ENCODE results near the gene SFXN1.
A peak's percentile ranks its signal among the peaks of the same experiment; 100 is the strongest.
"Not testable (repeated sequence)": the region's sequence is repeated elsewhere in the genome, so short reads cannot be mapped to it uniquely, and the experiment has no call there.

SFXN1 gene

DNA sequence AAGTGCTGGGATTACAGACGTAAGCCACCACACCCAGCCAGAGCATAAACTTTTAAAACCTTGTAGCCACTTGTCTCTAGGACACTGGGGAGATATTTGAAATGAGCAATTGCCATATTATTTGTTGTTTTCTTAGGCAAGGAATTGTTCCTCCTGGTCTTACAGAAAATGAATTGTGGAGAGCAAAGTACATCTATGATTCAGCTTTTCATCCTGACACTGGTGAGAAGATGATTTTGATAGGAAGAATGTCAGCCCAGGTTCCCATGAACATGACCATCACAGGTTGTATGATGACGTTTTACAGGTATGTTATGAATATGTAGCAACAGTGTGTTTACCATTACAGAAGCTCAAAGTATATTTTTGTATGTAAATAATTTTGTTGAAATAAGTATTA, 30.5 kb downstream of the SFXN1 start:
- ATAC-seq: no peak
- H3K4me1 Mint-ChIP-seq: peaks cover 8% of the 10 kb centered on the region
- H3K36me3 Mint-ChIP-seq: peaks cover 60% of the 10 kb centered on the region
- no peaks in the 10 kb centered on the region for H3K27me3 Mint-ChIP-seq
- no peak overlapping the region for H3K27ac Mint-ChIP-seq
- H3K4me3 Mint-ChIP-seq: no peak overlapping the region
- no peaks in the 10 kb centered on the region for H3K9me3 Mint-ChIP-seq

GRCh38 chr5:175513297-175513696, 34.9 kb downstream of the SFXN1 start:
- Mint-ChIP-seq H3K27ac (no peak overlapping the region), H3K27me3 (no peaks in the 10 kb centered on the region), H3K4me1 (peaks cover 10% of the 10 kb centered on the region), H3K9me3 (peaks cover 4% of the 10 kb centered on the region), H3K4me3 (no peak overlapping the region), H3K36me3 (peaks cover 83% of the 10 kb centered on the region)
- ATAC-seq: no peak

DNA sequence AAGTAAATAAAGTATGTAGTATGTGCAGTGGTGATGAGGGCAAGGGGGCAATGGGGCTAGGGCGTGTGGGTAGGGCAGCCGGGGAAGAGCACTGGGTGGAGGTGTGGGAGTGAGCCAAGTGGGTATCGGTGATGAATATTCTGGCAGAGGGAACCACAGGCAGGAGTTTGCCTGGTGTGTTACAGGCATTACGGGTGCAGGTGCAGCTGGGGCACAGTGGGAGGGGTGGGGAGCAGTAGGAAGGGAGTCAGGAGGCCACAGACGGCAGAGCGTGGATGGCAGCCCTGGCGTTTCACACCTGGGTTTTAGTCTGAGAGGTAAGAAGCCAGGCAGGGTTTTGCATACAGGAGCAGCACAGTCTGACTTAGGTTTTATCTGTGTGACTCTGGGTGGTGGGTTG, 35.4 kb downstream of the SFXN1 start:
- Mint-ChIP-seq H3K9me3 (peaks cover 6% of the 10 kb centered on the region), H3K36me3 (peaks cover 88% of the 10 kb centered on the region), H3K4me3 (no peak overlapping the region), H3K4me1 (peaks cover 10% of the 10 kb centered on the region), H3K27me3 (no peaks in the 10 kb centered on the region), H3K27ac (no peak overlapping the region)
- no peak for ATAC-seq

DNA sequence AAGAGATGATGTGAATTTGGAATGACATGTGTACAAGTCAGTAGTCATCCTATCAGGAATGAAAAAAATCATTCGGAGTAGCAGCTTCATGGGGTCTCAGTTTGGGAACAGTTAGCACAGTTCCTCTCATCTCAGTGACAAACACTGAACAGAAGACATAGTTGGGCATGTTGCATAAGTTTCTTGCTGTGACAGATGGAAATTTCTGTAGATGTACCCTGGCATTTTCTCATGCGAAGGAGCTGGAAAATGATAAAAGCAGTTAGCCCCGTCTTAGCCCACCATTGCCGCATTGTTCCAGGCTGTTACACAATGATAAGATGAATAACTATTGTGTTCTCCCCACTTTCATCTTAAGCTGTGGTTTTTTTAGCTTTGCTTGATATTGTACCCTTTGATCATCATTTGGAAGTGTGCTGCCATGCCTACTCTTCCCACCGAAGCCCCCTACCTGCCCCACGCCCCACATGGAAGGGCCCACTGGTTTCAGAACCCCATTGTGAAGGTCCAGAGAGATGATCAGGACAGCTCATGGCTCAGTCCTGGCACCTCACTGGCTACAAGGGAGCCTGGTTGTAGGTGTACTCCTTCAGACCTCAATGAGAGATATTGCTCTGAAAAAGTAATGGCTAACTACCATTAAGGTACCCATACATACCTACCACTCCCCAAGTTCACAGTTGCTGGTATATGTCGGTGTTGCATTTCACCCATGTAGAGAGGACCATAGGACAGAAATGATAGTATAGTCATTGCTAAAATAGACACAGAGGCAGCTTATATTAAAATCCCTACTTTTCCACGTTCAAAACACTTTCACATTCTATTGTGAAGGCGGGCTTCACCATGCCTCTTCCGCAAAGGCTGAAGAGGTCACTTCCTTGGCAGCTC, 38.8 kb downstream of the SFXN1 start:
- Mint-ChIP-seq H3K27ac (peak overlapping the region; percentile 74), H3K4me3 (peak overlapping the region; percentile 13), H3K4me1 (peaks cover 10% of the 10 kb centered on the region)

GRCh38 chr5:175517824-175518450, 39.6 kb downstream of the SFXN1 start:
- Mint-ChIP-seq H3K27ac (peak overlapping the region; percentile 74), H3K4me3 (no peak overlapping the region), H3K4me1 (peaks cover 10% of the 10 kb centered on the region), H3K27me3 (no peaks in the 10 kb centered on the region), H3K9me3 (peaks cover 6% of the 10 kb centered on the region), H3K36me3 (peaks cover 86% of the 10 kb centered on the region)
- peak; percentile 88 for ATAC-seq

More for the DNA sequence above, 38.8 kb downstream of the SFXN1 start:
- Mint-ChIP-seq H3K36me3 (peaks cover 89% of the 10 kb centered on the region), H3K27me3 (no peaks in the 10 kb centered on the region), H3K9me3 (peaks cover 6% of the 10 kb centered on the region)
- no peak for ATAC-seq

- Mint-ChIP-seq H3K27me3 (no peaks in the 10 kb centered on the region), H3K4me1 (peaks cover 10% of the 10 kb centered on the region), H3K36me3 (peaks cover 80% of the 10 kb centered on the region), H3K27ac (no peak overlapping the region), H3K4me3 (no peak overlapping the region), H3K9me3 (peaks cover 6% of the 10 kb centered on the region)
- no peak for ATAC-seq
Observed at GRCh38 chr5:175519006-175519405, 40.6 kb downstream of the SFXN1 start.

- no peak overlapping the region for H3K4me3 Mint-ChIP-seq
- peaks cover 80% of the 10 kb centered on the region for H3K36me3 Mint-ChIP-seq
- no peak overlapping the region for H3K27ac Mint-ChIP-seq
- H3K27me3 Mint-ChIP-seq: no peaks in the 10 kb centered on the region
- H3K4me1 Mint-ChIP-seq: peaks cover 10% of the 10 kb centered on the region
- H3K9me3 Mint-ChIP-seq: peaks cover 6% of the 10 kb centered on the region
- no peak for ATAC-seq
Observed at GRCh38 chr5:175520321-175520720, 42.0 kb downstream of the SFXN1 start.

DNA sequence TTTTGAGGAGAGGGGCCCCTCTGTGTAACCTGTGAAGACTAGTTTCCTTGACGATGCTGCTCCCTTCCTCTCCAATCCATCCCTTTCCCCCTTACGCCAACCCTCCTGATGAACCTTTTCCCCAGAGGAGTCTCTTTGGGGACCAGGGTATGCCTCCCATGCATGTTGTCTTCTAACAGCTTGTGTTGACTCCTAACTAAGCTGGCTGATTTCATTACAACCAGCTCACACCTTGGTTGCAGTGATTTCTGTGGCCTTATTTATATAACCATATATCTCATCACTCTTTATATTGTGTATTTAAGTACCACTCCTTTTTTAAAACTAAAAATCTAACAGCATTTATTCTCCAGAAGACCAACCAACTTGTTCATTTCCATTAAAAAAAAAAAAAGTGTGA, 42.5 kb downstream of the SFXN1 start:
- Mint-ChIP-seq H3K4me3 (no peak overlapping the region), H3K27me3 (no peaks in the 10 kb centered on the region), H3K9me3 (peaks cover 6% of the 10 kb centered on the region), H3K4me1 (peaks cover 10% of the 10 kb centered on the region), H3K27ac (no peak overlapping the region), H3K36me3 (peaks cover 75% of the 10 kb centered on the region)
- no peak for ATAC-seq

GRCh38 chr5:175521313-175521833, 43.0 kb downstream of the SFXN1 start:
- no peak for ATAC-seq
- Mint-ChIP-seq H3K4me1 (peaks cover 10% of the 10 kb centered on the region), H3K4me3 (no peak overlapping the region), H3K27ac (no peak overlapping the region), H3K27me3 (no peaks in the 10 kb centered on the region), H3K9me3 (peaks cover 6% of the 10 kb centered on the region), H3K36me3 (peaks cover 75% of the 10 kb centered on the region)

- ATAC-seq: no peak
- H3K27ac Mint-ChIP-seq: no peak overlapping the region
- no peak overlapping the region for H3K4me3 Mint-ChIP-seq
- peaks cover 3% of the 10 kb centered on the region for H3K9me3 Mint-ChIP-seq
- H3K27me3 Mint-ChIP-seq: no peaks in the 10 kb centered on the region
- H3K36me3 Mint-ChIP-seq: peaks cover 64% of the 10 kb centered on the region
- no peaks in the 10 kb centered on the region for H3K4me1 Mint-ChIP-seq
Observed at GRCh38 chr5:175523292-175523691, 44.9 kb downstream of the SFXN1 start.

- H3K9me3 Mint-ChIP-seq: no peaks in the 10 kb centered on the region
- no peaks in the 10 kb centered on the region for H3K4me1 Mint-ChIP-seq
- no peak overlapping the region for H3K4me3 Mint-ChIP-seq
- ATAC-seq: no peak
- H3K27ac Mint-ChIP-seq: no peak overlapping the region
- no peaks in the 10 kb centered on the region for H3K27me3 Mint-ChIP-seq
- peaks cover 61% of the 10 kb centered on the region for H3K36me3 Mint-ChIP-seq
Observed at GRCh38 chr5:175524211-175524610, 45.9 kb downstream of the SFXN1 start.

DNA sequence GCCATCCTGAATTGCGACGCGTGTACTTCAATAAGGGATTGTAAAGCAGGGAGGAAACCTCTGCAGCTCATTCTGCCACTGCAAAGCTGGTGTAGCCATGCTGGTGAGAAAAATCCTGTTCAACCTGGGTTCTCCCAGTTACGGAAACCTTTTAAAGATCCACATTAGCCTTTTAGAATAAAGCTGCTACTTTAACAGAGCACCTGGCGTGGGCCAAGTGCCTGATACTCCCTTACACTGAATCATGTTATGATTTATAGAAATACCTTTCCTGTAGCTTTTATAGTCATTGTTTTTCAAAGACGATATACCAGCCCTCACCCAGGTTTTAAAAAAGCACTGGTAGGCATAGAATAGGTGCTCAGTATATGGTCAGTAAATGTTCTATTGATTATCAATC, 48.3 kb downstream of the SFXN1 start:
- H3K4me3 Mint-ChIP-seq: no peak overlapping the region
- peaks cover 46% of the 10 kb centered on the region for H3K36me3 Mint-ChIP-seq
- H3K27ac Mint-ChIP-seq: no peak overlapping the region
- ATAC-seq: no peak
- no peaks in the 10 kb centered on the region for H3K4me1 Mint-ChIP-seq
- no peaks in the 10 kb centered on the region for H3K27me3 Mint-ChIP-seq
- no peaks in the 10 kb centered on the region for H3K9me3 Mint-ChIP-seq

GRCh38 chr5:175531361-175531760, 53.0 kb downstream of the SFXN1 start:
- peaks cover 21% of the 10 kb centered on the region for H3K36me3 Mint-ChIP-seq
- ATAC-seq: no peak
- no peaks in the 10 kb centered on the region for H3K9me3 Mint-ChIP-seq
- no peaks in the 10 kb centered on the region for H3K27me3 Mint-ChIP-seq
- no peak overlapping the region for H3K4me3 Mint-ChIP-seq
- no peak overlapping the region for H3K27ac Mint-ChIP-seq
- H3K4me1 Mint-ChIP-seq: peaks cover 9% of the 10 kb centered on the region

- H3K36me3 Mint-ChIP-seq: peaks cover 6% of the 10 kb centered on the region
- H3K4me1 Mint-ChIP-seq: peaks cover 9% of the 10 kb centered on the region
- no peaks in the 10 kb centered on the region for H3K27me3 Mint-ChIP-seq
- ATAC-seq: peak; percentile 90
- peak overlapping the region; percentile 11 for H3K27ac Mint-ChIP-seq
- H3K4me3 Mint-ChIP-seq: no peak overlapping the region
- H3K9me3 Mint-ChIP-seq: no peaks in the 10 kb centered on the region
Observed at GRCh38 chr5:175534070-175534932, 55.9 kb downstream of the SFXN1 start.

DNA sequence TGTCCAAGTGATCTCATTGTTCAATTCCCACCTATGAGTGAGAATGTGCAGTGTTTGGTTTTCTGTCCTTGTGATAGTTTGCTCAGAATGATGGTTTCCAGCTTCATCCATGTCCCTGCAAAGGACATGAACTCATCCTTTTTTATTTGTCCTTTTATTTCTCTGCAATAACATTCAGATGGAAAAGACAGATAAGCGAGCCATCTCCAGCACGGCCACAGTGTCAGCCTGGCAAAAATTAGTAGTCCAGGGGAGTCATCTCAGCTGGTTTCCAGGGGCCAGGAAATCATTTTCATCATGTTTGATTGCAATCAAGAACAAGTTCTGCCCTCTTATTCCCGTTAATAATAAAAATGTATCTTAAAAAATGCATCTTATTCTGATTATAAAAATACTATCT, 57.0 kb downstream of the SFXN1 start:
- ATAC-seq, H3K4me3 Mint-ChIP-seq, H3K4me1 Mint-ChIP-seq: not testable (repeated sequence)

More for the DNA sequence above, 57.0 kb downstream of the SFXN1 start:
- not testable (repeated sequence) for H3K27ac Mint-ChIP-seq, H3K9me3 Mint-ChIP-seq, H3K36me3 Mint-ChIP-seq, H3K27me3 Mint-ChIP-seq

Data from stimulated activated memory B cell treated with anti-CD40 and anti-IgM and Interleukin-4, amounts not matched to agents 10 μg/mL and 1 μg/mL and 100 μg/mL, for 72 hours (primary cell).